Measurements from ENCODE around the gene ANGPTL2.

Gene ANGPTL2

DNA sequence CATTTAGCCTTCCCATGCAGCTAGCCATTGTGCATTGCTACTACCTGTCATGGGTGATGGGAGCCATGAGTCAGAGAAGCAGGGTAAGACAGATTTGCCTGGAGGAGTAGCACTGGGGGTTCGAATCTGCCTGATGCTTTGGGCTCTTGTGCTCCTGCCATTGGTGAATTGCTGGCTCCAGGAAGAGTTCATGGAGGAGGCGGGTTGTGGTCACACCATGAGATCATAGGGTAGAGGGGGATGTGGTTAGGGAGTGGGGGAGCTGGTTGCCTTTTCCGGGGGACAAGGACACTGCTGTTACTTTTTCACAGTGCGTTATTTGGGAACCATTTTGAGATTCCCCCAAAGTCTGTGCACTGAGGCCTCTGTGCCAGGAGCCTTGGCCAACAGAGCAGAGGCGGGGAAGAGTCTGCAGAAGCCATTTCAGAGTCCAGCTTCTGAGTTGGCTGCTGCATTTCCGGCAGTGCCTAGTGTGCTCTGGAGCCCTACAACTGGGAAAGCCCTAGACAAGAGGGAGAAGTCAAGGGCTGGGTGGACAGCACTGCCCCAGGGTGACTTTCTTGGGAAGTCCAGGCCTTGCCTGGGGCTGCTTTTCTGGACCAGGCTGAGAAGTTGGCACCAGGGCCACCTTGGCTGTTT is 6.2 kb downstream of the ANGPTL2 start:
- DNase-seq: no peak

DNA sequence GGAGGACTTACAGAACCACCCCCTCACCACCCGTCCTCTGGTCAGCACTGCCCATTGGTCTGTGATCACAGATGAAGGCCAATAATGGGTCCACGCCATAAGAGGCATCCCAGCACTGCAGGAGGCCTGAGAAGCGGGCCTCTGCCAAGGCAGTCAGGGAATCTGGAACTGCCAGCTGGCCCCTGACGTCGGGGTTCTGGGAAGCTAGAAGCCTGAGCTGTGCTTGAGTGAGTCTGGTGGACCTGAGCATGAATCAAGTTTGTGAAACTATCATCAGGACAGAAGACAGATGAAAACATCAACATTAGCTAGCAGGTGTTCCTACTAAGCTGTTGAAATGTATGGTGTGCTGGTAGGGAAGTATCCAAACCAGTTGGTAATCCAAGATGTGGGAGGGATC is 7.8 kb downstream of the ANGPTL2 start:
- no peak for DNase-seq

DNA sequence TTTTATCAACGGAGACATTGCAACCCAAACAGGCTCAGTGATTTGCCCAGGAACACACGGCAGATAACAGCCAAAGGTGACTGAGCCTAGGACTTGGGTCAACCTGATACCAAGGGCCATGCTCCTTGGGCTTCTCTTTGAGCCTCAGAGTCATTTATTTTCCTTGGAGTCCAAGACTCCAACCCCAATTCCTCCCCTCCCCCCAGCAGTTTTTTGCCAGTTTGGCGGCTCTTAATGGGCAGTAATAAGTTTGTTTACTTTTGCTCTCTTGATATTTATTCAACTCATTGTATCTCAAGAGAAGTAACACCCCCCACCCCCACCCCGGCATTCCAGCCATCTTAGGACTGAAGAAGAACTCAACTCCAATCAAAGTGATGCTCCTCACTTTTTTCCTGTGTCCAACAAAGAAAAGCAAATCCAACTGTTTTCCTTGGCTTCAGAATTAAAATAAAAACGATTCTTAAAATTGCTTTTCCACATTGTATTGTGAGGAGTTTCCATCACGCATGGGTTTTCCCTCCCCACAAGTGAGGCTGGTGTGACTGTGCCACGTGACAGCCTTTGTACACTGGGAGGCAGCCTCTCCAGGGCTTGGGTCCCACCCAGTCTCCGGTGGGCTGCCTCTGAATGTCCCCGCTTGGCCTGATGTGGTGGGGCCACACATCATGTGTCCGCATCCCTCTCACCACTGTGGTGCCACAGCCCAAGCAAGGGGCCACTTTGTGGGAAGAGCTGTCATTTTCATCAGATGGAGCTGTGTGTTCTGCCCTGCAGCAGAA is 9.1 kb downstream of the ANGPTL2 start:
- DNase-seq: no peak

DNA sequence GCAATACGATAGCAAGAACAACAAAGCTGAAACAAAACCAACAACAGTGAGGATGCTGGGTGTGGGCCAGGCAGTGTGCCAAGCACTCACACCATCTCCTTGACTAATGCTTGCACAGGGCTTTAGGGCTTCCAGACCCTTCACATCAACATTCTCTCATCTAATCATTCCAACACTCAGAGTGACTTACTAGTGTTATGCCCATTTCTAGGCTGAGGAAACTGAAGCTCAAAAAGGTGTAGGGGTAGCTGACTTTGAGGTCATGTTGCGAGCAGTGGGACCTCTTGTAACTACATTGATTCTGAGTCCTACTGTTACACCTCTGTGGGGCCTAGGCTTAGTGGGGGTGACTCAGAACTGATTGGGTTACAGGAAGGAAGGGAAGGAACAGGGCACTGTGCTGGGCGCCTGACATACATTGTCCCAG is 9.7 kb downstream of the ANGPTL2 start:
- DNase-seq: no peak

DNA sequence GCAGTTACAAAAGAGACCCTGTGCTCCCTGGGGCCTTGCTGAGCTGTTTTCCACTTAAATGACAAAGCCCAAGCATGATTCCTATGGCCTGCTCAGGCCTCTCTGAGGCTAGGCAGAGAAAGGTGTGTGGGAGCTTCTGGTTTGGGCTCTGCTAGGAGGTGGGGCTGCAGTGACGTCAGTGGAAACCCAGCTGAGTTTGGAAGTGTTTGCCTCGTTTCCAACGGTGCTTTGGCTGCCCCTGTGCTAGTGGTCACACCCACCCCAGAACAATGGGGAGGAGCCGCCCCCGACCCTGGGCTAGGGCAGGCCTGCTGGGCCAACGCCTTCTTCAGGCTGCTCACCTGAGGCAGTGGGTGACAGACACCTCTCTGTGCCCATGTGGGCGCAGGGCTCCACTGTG is 10.4 kb downstream of the ANGPTL2 start:
- no peak for DNase-seq

DNA sequence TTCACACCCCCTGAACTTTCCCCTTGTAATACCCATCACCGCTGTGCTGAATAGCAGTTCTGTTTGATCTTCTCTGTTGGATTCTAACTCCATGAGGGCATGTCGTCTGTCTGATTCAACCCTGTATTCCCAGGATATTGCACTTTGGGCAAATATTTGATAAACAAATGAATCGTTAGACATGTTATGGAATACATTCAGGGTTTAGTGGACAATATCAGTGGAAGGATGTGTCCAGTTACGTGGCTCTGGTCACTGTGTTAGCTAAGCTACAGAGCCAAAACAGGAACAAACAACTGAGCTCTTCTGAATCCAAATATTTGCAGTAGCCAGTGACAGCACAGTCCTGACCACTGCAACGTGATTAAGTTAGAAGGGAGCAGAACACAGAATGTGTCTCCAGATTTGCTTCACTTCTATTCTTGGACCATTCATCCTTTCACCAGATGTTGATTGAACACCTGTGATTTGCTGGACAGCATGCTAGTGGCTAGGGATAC is 13.2 kb downstream of the ANGPTL2 start:
- DNase-seq: no peak

DNA sequence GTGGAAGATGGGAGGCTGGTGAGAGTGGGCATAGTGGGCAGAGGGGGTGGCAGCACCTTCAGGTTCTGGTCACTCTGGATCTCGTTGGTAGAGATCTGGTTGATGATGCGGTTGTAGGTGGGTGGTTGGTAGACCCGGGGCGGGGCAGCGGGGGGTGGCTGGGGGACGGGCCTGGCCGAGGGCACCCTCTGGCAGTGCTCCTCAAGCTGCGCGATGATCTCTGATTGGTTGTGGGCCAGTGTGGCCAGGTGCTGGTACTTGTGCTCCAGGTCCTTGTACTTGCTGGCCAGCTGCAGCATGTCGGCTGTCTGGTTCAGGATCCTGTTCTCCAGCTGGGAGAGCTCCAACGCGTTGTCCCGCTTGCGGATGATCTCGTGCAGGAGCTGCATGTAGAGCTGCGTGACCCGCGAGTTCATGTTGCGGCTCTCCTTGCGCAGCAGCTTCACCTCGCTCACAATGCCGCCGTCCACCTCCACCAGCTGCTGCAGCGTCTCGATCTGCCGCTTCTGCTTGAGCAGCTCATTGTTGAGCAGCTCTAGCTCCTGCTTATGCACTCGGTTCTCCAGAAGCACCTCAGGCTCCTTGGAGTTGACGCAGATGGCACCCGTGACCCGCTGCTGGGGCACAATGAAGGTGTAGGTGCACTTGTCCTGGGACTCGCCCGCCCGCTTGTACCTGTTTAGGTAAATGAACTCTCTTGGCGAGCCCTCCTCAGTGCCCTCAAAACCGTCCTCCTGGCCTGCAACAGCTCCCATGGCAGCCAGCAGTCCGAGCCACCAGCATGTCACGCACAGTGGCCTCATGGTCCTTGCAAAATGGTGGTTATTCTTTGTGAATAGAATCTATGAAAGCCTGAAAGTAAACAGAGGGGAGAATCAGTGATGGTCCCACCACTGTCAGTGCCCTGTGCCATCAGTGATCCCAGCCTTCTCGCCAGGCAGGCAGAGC is 14.2 kb downstream of the ANGPTL2 start:
- DNase-seq: no peak

DNA sequence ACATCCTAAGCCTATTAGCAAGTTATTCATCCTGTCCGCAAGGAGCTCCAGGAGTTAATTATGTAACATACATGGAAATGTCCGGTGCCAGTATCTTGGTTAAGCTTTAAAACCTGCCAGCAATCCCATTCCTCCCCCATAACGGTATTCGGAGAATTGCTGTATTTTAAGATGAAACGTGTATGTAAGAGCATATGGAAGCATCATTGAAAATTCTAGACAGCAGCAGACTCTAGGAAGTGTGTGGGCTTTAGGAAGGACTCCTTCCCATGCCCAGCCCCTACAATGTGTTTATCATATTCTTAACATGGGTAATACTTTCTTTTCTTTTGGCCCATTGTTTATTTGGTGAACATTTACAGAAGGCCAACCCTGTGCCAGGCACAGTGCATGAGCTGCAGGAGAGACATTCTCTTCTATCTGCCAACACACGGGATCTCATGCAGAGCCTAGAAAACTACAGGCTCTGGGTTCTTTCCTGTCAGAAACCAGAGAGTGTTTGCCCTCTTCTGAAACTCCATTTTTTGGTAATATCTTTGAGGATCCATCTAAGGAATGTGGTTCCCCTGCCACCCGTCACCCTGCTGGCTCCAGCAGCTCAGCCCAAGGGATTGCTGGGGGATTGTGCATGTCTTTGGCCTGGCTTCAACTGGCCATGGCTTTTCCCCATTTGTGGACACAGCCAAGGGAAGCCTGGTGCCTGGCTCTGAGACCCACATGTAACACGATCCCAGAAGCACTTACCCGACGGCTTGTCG is 15.1 kb downstream of the ANGPTL2 start:
- DNase-seq: no peak

DNA sequence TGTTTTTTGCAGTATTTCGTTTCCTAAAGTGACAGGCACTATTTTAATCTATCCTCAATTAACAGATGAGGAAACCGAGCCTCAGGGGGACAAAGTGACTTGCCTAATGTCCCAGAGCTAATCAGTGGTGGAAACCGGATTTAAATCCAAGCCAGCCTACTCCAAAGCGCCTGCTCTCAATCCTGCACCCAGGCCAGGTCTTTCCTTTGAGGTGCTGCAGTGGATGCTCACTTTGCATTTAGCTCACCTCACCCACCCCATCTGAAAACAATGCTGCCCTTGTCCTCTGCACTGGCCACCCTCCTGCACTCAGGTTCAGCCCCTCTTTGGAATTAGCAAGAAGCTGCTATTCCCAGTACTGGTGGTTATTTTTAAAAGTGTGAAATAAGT is 16.0 kb downstream of the ANGPTL2 start:
- no peak for DNase-seq

DNA sequence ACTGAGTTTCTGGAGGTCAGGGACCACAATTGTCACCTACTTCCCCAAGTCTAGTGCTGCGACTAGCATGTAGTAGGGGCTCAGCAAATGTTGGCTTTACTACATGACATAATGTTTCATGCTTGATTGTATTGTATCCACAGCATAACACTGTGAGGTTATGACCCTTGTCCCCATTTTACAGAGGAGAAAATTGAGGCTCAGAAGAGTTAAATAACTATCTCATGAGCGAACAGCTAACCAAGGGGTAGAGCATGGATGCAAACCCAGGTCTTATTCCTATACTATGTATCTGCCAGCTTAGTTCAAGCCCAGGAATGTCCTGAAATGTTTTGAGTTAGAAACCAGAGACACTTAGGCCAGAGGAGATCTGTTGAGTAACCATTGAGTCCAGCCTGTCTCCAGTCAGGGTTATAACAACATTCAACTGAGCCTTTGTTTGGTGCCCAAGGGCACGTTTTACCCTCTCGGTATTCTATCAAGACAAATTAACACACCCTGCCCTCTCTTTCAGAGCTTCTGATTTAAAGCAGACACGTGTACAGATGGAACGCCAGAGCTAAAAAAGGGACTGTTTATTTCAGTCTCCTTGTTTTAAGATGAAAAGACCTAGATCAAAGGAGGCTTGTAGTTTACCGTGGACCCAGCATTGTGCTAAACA is 16.5 kb downstream of the ANGPTL2 start:
- DNase-seq: no peak

DNA sequence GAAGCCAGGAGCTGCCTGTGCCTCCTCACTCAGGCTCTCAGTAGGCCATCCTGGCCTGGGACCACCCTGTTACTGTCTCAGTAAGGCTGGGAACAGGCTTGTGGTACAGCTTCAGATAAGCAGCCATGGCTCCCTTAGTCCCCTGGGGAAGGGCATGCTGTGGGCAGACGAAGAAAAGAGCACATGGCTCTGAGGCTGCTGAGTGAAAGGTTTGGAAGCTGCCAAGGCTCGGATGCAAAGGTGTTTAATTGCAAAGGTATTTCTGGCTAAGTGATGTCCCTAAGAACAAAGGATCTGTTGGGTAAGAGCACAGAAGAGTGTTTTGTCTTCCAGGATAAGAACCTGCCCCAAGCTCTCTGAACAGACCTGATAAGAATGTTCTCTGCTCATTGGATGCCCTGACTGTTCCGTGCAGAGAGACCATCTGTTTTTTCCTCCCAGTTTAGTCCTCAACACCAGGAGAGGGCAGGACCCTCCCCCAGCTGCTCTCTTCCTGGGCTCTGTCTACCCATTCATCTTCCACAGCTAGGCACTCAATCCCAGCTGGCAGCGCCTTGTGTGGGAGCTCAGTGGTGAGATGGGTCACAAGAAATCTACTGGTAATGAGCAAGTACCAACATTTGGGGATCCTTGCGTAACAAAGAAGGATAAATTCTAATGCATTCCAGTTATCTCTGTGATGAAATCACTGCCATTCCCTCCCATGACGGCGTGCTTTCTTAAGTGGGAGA is 17.7 kb downstream of the ANGPTL2 start:
- DNase-seq: no peak

DNA sequence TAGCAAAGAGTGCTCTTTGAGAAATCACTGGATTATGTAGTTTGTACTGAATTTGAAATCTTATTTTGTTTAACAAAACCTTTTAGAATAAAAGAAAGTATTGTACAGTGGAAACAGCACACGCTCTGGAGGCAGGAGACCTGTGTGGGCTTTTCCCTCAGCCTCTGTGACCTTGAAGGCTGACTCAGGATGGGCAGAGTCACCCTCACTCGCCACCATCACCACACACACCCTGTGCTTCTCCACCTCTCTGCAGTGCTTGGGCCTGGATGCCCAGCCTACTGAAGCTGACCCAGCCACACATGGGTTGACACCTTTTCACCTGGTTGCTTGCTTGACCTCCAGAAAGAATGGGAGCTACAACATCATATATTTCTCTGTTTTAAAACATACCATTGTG is 19.6 kb downstream of the ANGPTL2 start:
- DNase-seq: no peak

DNA sequence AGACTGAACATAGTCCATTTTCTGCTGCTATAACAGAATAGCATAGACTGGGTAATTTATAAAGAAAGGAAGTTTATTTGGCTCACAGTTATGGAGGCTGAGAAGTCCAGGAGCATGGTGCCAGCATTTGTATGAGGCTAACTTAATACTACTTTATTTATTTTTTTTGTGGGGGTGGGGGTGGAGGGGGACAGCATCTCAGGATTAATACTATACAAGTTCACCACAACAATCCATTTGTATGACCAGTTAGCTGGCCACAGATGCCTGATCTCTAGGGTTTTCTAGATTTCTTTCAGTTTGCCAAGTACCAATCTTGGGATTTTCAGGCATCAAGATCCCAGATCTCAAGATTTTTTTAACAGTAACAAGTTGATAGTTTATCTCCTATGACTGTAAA is 20.3 kb downstream of the ANGPTL2 start:
- DNase-seq: no peak

DNA sequence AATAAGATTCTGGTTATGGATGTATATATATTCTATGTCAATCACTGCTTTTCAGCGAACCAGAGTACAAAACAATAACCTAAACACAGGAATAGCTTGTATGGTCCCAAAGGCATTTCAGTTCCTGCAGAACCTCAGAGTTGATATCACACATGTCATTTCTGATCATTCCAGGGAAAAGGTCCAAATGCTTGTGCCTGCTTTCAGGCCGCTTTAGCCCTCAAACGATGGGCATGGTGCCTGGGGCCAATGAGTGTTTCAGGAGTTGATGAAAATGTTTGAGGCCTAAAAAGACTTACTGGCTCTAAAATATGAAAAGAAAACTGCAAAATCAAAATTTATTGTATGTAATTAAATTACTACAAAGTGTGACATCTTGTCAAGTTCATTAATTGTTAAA is 22.8 kb downstream of the ANGPTL2 start:
- no peak for DNase-seq

DNA sequence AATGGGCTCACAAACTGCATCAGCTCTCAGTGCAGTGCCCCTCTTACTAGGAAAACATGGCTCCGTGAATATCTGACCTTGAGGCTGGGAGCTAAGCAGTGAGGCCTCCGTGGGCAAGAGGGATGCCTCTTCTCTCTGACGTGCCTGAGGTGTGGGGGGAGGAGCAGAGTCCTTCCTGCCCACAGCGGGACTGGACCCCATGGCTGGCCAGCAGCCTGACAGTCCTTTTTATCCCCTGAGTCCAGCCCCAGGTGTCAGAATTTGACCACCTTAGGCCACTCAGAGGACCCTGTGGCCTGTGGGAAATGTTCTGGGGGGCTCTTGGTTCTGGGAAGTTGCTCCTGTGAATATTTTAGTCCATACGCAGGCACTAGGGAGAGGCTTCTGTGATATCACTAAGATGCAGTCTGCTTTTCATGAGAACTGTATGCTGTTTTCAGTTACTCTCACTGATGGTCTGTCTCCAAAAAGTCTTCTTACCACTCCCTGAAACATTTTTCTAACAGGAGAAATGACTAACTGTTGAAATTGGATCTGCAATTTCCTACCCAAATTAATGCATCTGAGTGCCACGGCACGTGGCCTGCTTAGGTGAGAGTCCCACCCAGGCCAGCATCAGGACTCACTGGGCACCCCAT is 23.4 kb downstream of the ANGPTL2 start:
- no peak for DNase-seq

DNA sequence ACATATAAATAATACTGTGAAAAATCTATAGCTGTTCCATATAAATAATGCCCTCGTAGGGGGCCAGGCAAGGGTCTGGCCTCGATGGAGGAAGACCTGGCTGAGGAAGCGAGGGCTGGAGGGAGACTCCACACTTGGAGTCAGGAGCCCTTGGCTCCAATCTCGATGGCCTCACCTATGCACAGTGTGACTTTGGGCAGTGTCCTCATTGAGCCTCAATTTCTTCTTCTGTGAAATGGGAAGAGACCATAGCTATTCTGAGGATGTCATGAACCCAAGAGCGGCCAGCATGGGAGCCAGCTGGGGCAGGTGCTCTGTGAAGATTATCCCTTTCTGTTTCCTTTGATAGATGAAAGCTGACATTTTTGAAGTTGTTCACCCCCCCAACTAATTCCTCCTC is 24.8 kb downstream of the ANGPTL2 start:
- DNase-seq: no peak

DNA sequence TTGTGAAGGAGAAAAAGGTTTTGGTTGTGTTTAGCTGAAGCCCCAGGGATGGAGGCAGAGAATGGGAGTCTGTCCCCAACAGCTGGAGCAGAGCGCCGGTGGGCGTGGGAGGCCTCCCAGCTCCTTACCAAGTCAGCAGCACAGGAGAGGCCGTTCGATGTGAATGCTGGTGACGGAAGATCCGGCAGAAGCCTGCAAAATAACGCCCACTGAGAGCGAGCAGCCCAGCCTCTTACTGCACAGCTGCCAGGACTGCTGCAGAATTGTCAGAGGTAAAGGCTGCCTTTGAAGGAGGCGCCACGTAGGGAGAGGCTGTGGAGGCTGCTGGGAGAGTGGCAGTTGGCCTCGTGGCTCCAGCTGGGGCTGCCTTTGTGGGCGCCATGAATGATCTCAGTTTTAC is 26.2 kb downstream of the ANGPTL2 start:
- DNase-seq: no peak

DNA sequence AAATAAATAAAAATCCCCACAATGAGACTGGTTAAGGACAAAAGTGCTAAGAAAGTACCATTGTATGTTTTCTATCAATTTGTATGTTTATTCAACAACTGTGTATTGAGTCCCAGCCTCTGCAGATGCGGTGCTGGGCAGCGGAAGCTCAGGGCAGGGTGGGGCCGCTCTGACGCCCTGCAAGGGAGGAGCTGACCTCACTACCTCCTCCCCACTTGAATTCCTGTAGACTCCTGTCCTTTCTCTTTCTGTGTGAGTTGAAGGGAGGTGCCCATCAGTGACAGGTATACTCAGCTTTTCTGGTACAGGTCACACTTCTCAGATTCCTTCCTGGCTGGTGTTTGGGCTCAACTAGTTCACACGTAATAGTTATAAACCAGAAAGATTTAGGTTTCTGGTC is 27.0 kb downstream of the ANGPTL2 start:
- DNase-seq: no peak

DNA sequence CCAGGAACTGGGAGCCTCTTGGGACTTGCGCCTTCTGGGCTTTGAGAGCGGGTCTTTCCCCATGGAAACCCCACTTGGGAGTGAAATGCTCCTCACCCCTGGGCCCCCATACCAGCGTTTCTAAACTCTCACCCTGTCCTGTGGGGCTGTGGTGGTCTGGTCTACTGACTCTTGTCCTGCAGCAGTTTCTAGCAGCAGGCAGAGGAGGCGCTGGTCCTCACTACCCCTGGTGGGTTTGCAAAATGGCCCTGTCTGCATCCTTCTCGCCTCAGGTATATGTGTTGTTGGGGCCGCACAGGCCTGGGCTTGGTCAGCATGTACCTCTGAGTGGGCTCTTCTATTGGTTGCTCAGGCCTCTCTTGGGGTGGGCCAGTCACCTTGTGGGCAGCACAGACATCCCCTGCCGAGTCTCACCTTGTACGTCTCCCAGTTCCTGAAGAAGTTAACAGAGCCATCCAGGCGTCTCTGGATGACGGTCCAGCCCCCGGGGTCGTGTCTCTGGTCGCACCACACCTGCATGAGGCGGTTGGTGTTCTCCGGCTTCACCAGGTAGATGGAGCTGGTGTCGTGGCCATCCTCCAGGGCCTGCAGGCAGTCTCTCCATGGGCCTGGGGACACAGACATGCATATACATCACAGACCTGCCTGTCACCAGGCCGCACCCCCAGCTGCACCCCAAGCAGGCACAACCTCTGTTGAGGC is 29.0 kb downstream of the ANGPTL2 start:
- no peak for DNase-seq

DNA sequence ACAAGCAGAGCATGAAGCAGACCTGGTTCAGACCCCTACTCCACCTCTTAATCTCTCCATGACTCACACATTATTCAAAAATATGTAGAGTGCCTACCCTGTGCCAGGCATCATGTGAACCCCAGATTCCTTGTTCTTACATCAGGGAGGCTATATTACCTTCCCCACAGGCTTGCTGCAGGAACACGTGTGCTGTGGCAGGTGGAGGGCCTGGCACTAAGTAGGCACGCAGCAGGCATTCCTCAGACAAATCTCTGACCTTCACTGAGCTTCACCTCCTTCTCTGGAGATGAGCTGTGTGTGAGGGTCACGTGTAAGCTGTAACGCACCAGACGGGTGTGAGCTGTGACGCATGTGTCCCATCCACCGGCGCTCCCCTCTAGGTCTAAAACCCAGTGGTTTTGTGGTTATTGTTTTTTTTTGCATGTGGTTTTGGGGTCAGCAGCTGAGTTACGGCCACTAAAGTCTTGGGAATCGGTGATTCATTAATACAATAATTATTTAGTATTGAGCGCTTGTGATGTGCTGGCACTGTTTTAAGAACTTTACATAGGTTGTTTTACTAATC is 30.3 kb downstream of the ANGPTL2 start:
- DNase-seq: no peak

All from stimulated activated CD4-positive, alpha-beta T cell treated with anti-CD3 and anti-CD28 coated beads, Interleukin-15, amount 100 ng/mL, for 24 hours (primary cell).